Inferior parietal cortex (tissue), 1 donor: ENCODE data around the gene IL13RA1.
"Not testable (repeated sequence)": the region's sequence is repeated elsewhere in the genome, so short reads cannot be mapped to it uniquely, and the experiment has no call there.

Experiments
- DNase-seq: peaks from one replicate; pipeline ENCODE4 v3.0.0-alpha.2; 2016; ENCODE audit errors: extremely low spot score

Gene IL13RA1

DNA sequence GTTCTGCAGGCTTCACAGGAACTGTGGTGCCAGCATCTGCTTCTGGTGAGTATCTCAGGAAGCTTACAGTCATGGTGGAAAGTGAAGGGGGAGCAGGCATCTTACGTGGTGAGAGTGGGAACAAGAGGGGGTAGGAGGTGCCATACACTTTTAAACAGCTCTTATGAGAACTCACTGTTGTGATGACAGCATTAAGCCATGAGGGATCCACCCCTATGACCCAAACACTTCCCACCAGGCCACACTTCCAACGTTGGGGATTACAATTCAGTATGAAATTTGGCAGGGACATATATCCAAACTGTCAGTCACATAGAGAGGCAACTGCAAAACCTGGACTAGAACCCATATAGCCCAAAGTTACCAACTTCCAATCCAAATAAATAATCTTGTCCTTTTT lies 53.1 kb downstream of the IL13RA1 start:
- no peak for DNase-seq

DNA sequence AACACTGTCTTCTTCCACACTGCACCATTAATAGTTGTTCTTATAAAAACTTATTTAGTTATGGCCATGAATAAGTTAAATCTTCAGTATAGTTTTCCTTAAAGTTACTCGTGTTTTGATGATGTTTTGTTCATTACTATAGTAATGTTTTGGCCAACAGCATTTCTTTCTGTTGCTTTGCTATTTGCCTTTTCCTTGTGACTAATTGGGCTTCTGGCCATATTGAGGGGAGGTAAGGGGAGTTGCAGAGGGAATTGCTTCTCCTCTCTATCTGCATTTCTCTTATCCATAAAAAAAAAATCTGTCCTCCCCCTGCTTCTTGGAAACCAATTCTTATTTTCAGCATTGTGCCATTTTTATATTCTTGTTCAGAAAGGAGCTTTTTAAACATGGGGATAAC lies 53.5 kb downstream of the IL13RA1 start:
- no peak for DNase-seq

DNA sequence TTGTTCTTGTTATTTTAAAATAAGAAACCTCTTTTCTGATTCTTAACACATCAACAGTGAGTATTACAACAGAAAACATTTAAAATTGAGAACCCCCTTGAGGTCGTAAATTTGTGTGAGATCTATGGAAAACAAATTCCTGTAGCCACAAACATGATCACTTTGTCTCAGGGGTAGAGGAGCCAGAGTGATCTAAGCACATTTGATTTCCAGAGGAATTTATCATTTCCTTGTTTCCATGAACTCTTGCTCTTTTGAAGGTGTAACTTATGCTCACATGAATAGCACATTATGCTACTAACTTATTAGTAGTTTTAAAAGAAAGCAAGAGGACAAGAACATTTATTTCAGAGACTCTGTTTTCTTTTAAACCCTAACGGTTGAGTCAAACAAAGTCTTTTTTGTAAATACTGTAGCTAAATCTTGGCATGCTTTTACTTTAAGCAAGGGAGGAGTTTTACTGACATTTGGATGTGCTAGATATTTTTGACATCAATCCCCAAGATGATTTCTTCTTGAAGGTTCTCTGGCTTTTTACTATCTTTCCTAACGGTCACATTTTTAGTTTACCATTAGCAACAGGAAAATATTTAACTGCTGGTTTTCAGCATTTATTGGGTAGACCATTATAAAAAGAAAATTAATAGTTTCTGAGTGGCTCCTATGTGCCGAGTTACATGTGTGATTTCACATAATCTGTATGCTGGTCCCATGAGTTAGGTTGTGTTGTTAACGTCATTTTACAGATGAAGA lies 68.3 kb downstream of the IL13RA1 start:
- DNase-seq = no peak

DNA sequence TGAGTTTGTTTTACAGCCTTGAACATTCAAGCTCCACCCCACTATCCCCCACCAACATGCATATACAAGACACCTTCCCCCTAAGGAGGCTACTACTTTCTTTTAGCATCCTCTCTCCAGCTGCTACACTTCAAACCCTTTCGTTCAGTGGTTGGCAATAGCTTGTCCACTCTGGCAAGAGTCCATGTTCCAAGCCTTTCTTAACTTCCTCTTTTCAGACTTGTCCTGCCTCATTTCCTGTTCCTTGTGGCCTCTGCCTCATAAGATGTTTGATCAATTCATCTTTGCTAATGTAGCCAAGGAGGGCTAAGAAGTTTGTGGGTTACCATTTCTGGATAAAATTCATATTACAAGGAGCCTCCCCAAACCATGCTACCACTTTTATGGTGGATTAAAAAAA lies 75.5 kb downstream of the IL13RA1 start:
- peak; percentile 8 for DNase-seq

DNA sequence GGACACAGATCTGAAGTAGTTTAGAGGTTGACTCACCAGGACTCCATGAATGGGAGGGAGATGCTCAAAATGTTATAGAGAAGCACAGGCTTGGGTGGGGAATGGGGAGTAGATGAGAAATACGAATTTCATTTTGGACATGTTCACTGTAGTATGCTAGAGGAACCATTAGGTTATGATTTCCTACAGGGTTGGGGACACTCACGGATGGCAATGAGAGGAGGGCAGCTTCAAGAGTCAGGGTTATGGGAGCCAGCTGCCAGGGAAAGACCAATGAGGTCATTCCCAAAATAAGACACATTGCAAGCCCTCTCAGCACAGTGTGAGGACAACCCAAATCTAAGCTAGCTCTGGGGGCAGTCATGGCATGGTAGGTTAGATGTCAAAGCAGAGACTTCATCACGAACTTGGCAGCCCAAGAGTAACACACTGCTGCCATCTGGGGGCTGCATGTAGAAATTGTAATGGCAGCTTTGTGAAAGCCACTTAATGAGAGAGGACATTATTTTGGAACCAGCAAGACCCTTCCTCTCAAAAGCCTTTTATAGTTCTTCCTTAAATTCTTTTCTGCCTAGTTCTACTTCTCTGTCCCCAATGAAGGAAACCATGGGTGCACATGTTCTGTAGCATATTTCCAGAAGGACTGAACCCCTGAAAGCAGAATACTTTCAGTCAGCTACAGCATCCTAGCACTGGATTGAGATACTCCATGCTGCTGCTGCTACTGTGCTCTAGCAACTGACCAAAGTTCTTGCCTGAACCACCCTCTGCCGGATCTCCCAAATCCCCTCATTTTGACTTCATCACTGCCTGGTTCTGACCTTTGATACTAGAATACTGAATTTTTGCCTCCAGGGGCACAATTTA lies 80.0 kb downstream of the IL13RA1 start:
- peak; percentile 50 for DNase-seq

DNA sequence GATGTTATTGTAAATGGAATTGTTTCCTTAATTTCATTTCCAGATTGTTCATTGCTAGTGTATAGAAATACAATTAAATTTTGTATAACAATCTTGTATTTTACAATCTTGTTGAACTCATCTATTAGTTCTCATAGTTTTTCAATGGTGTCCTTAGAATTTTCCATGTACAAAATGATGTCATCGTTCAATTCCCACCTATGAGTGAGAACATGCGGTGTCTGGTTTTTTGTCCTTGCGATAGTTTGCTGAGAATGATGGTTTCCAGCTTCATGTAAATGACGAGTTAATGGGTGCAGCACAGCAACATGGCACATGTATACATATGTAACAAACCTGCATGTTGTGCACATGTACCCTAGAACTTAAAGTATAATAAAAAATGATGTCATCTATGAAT lies 89.9 kb downstream of the IL13RA1 start:
- DNase-seq = not testable (repeated sequence)

DNA sequence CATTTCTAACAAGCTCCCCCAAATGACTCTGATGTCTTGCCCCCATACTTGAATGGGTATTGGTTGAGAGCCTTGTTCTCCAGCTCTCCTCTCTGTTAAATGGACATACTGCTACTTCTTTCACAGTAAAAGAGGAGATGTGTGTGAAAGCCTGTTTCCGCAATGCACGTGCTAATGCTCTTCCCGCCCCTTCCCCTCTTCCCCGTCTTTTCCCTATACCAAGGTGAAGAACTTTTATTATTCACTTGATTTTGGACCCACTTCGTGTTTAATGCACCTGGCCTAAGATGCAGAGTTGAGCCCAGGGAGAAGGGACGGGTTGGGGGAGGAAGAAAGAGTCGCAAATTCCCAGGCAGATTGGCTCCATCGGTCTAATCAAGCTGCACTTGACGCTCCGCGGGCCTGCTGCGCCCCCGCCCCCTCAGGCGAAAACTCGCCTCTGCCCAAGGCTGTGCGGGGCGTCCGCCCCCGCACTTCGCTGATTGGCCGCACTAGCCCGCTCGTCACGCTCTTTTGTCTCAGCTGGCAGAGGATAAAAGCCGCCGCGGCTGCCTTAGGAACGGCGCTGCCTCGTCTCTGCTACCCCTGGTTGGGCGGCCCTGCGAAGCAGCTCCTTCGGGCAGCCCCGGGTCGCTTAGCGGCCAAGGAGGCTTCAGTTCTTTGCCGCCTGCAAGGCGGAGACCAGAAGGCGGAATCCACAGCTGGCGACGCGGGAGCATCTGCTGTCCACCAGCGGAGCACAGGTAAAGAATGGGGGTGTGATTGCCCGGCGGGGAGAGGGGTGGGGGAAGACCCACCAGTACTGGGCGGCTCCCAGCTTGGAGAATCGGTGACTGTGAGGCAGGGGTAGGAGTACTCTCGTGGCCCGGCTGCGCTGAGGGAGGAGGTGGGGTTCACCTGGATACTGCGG lies 96.1 kb downstream of the IL13RA1 start, which contains the start of gene ZCCHC12:
Gene ZCCHC12 (plus strand): TSS at position 562 of the 910 bp plus-strand sequence. CDS start 1,421 bp downstream, outside the sequence.
- DNase-seq = peak; percentile 31

DNA sequence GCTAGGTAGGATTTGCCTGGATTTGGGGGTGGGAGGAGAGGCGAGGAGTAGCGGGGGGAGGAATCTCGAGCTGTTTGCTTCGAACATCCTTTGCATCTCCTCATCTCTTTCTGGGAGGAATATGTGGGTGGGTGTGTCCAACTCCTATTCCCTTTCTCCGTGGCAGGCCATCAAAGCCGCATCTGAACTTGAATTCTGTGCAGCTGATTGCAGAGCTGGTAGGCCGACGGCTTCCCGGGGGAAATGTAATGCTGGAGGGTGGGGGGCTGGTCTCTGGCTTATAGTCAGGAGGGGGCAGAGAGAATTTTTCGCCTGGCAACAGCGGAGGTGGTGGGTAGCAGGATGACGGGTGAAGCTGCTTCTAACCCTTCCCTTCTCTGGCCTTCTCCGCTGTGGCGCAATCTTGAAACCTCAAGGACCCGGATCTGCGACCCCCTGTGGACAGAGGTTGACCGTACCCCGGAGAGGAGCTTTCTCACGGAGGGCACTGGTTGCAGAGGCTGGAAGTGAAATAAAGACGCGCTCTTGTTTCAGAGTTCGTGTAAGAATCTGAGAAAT lies 96.8 kb downstream of the IL13RA1 start:
- DNase-seq = no peak

DNA sequence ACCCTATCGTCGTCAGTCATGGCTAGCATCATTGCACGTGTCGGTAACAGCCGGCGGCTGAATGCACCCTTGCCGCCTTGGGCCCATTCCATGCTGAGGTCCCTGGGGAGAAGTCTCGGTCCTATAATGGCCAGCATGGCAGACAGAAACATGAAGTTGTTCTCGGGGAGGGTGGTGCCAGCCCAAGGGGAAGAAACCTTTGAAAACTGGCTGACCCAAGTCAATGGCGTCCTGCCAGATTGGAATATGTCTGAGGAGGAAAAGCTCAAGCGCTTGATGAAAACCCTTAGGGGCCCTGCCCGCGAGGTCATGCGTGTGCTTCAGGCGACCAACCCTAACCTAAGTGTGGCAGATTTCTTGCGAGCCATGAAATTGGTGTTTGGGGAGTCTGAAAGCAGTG lies 97.8 kb downstream of the IL13RA1 start:
- no peak for DNase-seq

DNA sequence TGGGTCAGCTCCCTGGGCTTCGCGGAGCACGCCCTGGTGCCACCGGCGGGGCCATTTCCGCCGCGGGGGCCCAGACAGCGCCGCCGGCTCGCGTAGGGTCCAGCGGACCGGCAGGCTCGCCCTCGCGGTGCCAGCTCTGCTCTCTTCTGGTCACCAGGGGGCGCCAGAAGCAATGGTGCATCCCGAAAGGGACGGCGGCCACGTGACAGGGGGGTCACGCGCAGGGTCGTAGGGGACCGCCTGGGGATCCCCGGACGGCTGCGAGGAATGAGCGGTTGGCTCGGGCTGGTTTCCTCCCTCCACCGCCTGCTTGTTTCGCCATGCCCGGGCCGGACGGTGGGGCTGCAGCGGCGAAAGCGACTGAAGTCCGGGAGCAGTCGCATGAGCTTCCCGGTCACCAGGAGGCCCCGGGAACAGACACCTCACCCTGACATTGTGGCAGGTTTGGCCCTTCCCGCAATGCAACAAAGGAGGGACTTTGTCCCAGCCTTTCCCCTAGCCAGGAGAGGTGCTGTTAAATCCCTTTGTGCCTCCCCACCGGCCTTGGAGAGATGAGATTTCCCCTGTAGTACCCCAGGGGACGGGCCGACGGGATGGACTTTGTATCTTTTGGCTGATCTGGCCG lies 112.0 kb downstream of the IL13RA1 start:
- peak; percentile 76 for DNase-seq
